Measurements from ENCODE around the gene TCEAL8.

Gene TCEAL8

GRCh38 chrX:103212749-103213457, 42.1 kb downstream of the TCEAL8 start:
- no peak for DNase-seq

GRCh38 chrX:103211012-103211715, 43.8 kb downstream of the TCEAL8 start:
- DNase-seq: no peak

- no peak for DNase-seq
Observed at GRCh38 chrX:103210056-103210455, 44.9 kb downstream of the TCEAL8 start.
